Stimulated activated naive CD8-positive, alpha-beta T cell treated with anti-CD3 and anti-CD28 coated beads, Interleukin-15, Interleukin-2, amounts not matched to agents 100 ng/mL and 50 ng/mL, for 24 hours (primary cell): ENCODE measurements around the gene GM2A.

Experiments used
- H3K27ac Mint-ChIP-seq: one replicate; pipeline ENCODE4 v1.8.0; 2021; ENCODE audit warnings: mild to moderate bottlenecking, mixed read lengths
- H3K27me3 Mint-ChIP-seq: one replicate; pipeline ENCODE4 v1.8.0; 2021; ENCODE audit warnings: mixed read lengths
- H3K36me3 Mint-ChIP-seq: one replicate; pipeline ENCODE4 v1.8.0; 2021; ENCODE audit warnings: low read depth, mixed read lengths
- H3K4me1 Mint-ChIP-seq: one replicate; pipeline ENCODE4 v1.8.0; 2021; ENCODE audit warnings: low read depth, mixed read lengths
- H3K4me3 Mint-ChIP-seq: one replicate; pipeline ENCODE4 v1.8.0; 2021; ENCODE audit warnings: mild to moderate bottlenecking, mixed read lengths
- H3K9me3 Mint-ChIP-seq: one replicate; pipeline ENCODE4 v1.8.0; 2021; ENCODE audit warnings: mixed read lengths

Gene GM2A

GRCh38 chr5:151252762-151253604 is at the start of gene GM2A:
GM2A (plus strand) TSS chr5:151253185; CDS start chr5:151253217, 32 bp downstream.
- no peaks in the 10 kb centered on the region for H3K27me3 Mint-ChIP-seq
- peak within 1 kb of the TSS; percentile 91 for H3K4me3 Mint-ChIP-seq
- peak within 1 kb of the TSS; percentile 93 for H3K27ac Mint-ChIP-seq
- H3K9me3 Mint-ChIP-seq, result no peaks in the 10 kb centered on the region
- H3K36me3 Mint-ChIP-seq, result peaks cover 4% of the 10 kb centered on the region
- H3K4me1 Mint-ChIP-seq, result peaks cover 62% of the 10 kb centered on the region

- Mint-ChIP-seq H3K27me3 (no peaks in the 10 kb centered on the region), H3K27ac (peak overlapping the region; percentile 52), H3K4me3 (no peak overlapping the region), H3K4me1 (peaks cover 68% of the 10 kb centered on the region), H3K9me3 (no peaks in the 10 kb centered on the region), H3K36me3 (peaks cover 29% of the 10 kb centered on the region)
Measured at GRCh38 chr5:151204051-151204450, 48.9 kb upstream of the GM2A start.

GRCh38 chr5:151205411-151205810 is 47.6 kb upstream of the GM2A start:
- no peak overlapping the region for H3K4me3 Mint-ChIP-seq
- peaks cover 74% of the 10 kb centered on the region for H3K4me1 Mint-ChIP-seq
- peaks cover 20% of the 10 kb centered on the region for H3K36me3 Mint-ChIP-seq
- H3K9me3 Mint-ChIP-seq, result no peaks in the 10 kb centered on the region
- H3K27ac Mint-ChIP-seq, result peak overlapping the region; percentile 63
- H3K27me3 Mint-ChIP-seq, result no peaks in the 10 kb centered on the region

GRCh38 chr5:151208481-151208914 is 44.5 kb upstream of the GM2A start:
- peak overlapping the region; percentile 93 for H3K27ac Mint-ChIP-seq
- H3K4me3 Mint-ChIP-seq, result peak overlapping the region; percentile 2
- peaks cover 9% of the 10 kb centered on the region for H3K36me3 Mint-ChIP-seq
- H3K9me3 Mint-ChIP-seq, result no peaks in the 10 kb centered on the region
- H3K27me3 Mint-ChIP-seq, result no peaks in the 10 kb centered on the region
- H3K4me1 Mint-ChIP-seq, result peaks cover 71% of the 10 kb centered on the region

- peak overlapping the region; percentile 94 for H3K27ac Mint-ChIP-seq
- peaks cover 87% of the 10 kb centered on the region for H3K4me1 Mint-ChIP-seq
- no peaks in the 10 kb centered on the region for H3K9me3 Mint-ChIP-seq
- peaks cover 35% of the 10 kb centered on the region for H3K36me3 Mint-ChIP-seq
- H3K27me3 Mint-ChIP-seq, result no peaks in the 10 kb centered on the region
- H3K4me3 Mint-ChIP-seq, result peak overlapping the region; percentile 92
Measured at GRCh38 chr5:151212406-151212798, 40.6 kb upstream of the GM2A start.

GRCh38 chr5:151213803-151214613 is 39.0 kb upstream of the GM2A start:
- H3K27ac Mint-ChIP-seq, result peak overlapping the region; percentile 94

GRCh38 chr5:151214614-151215545 is 38.1 kb upstream of the GM2A start:
- Mint-ChIP-seq H3K9me3 (no peaks in the 10 kb centered on the region), H3K27me3 (no peaks in the 10 kb centered on the region), H3K4me1 (peaks cover 87% of the 10 kb centered on the region), H3K36me3 (peaks cover 52% of the 10 kb centered on the region), H3K4me3 (peak overlapping the region; percentile 92), H3K27ac (peak overlapping the region; percentile 94)

More at GRCh38 chr5:151213803-151214613, 39.0 kb upstream of the GM2A start:
- no peaks in the 10 kb centered on the region for H3K27me3 Mint-ChIP-seq
- H3K9me3 Mint-ChIP-seq, result no peaks in the 10 kb centered on the region
- peaks cover 46% of the 10 kb centered on the region for H3K36me3 Mint-ChIP-seq
- H3K4me3 Mint-ChIP-seq, result peak overlapping the region; percentile 92
- H3K4me1 Mint-ChIP-seq, result peaks cover 88% of the 10 kb centered on the region

GRCh38 chr5:151215546-151215880 is 37.5 kb upstream of the GM2A start:
- Mint-ChIP-seq H3K4me3 (peak overlapping the region; percentile 92), H3K27me3 (no peaks in the 10 kb centered on the region), H3K4me1 (peaks cover 90% of the 10 kb centered on the region), H3K9me3 (no peaks in the 10 kb centered on the region), H3K27ac (peak overlapping the region; percentile 94), H3K36me3 (peaks cover 59% of the 10 kb centered on the region)

- H3K4me3 Mint-ChIP-seq, result peak overlapping the region; percentile 4
- no peaks in the 10 kb centered on the region for H3K27me3 Mint-ChIP-seq
- H3K36me3 Mint-ChIP-seq, result peaks cover 64% of the 10 kb centered on the region
- peaks cover 91% of the 10 kb centered on the region for H3K4me1 Mint-ChIP-seq
- H3K9me3 Mint-ChIP-seq, result no peaks in the 10 kb centered on the region
- H3K27ac Mint-ChIP-seq, result peak overlapping the region; percentile 79
Measured at GRCh38 chr5:151216781-151217180, 36.2 kb upstream of the GM2A start.

- Mint-ChIP-seq H3K27ac (peak overlapping the region; percentile 73), H3K36me3 (peaks cover 58% of the 10 kb centered on the region), H3K4me1 (peaks cover 96% of the 10 kb centered on the region), H3K4me3 (peak overlapping the region; percentile 39), H3K27me3 (no peaks in the 10 kb centered on the region), H3K9me3 (no peaks in the 10 kb centered on the region)
Measured at GRCh38 chr5:151218177-151218576, 34.8 kb upstream of the GM2A start.

- Mint-ChIP-seq H3K9me3 (no peaks in the 10 kb centered on the region), H3K27ac (peak overlapping the region; percentile 73)
Measured at GRCh38 chr5:151219138-151219537, 33.8 kb upstream of the GM2A start.

GRCh38 chr5:151219789-151220188 is 33.2 kb upstream of the GM2A start:
- Mint-ChIP-seq H3K36me3 (peaks cover 51% of the 10 kb centered on the region), H3K27me3 (no peaks in the 10 kb centered on the region), H3K4me3 (peak overlapping the region; percentile 2), H3K4me1 (peaks cover 91% of the 10 kb centered on the region), H3K27ac (peak overlapping the region; percentile 56), H3K9me3 (no peaks in the 10 kb centered on the region)

More at GRCh38 chr5:151219138-151219537, 33.8 kb upstream of the GM2A start:
- no peaks in the 10 kb centered on the region for H3K27me3 Mint-ChIP-seq
- no peak overlapping the region for H3K4me3 Mint-ChIP-seq
- peaks cover 58% of the 10 kb centered on the region for H3K36me3 Mint-ChIP-seq
- H3K4me1 Mint-ChIP-seq, result peaks cover 91% of the 10 kb centered on the region

GRCh38 chr5:151221574-151221973 is 31.4 kb upstream of the GM2A start:
- Mint-ChIP-seq H3K27me3 (no peaks in the 10 kb centered on the region), H3K9me3 (no peaks in the 10 kb centered on the region), H3K4me1 (peaks cover 82% of the 10 kb centered on the region), H3K4me3 (peak overlapping the region; percentile 87), H3K36me3 (peaks cover 39% of the 10 kb centered on the region), H3K27ac (peak overlapping the region; percentile 95)

- Mint-ChIP-seq H3K9me3 (no peaks in the 10 kb centered on the region), H3K4me3 (peak overlapping the region; percentile 87), H3K4me1 (peaks cover 76% of the 10 kb centered on the region), H3K36me3 (peaks cover 34% of the 10 kb centered on the region), H3K27me3 (no peaks in the 10 kb centered on the region), H3K27ac (peak overlapping the region; percentile 95)
Measured at GRCh38 chr5:151222054-151222789, 30.8 kb upstream of the GM2A start.
